SU-DHL-6 (cell line): ENCODE measurements around the gene ERICH2.
A peak's percentile ranks its signal among the peaks of the same experiment; 100 is the strongest.

Experiments used
- H2AFZ ChIP-seq: fragments of 200-600 bp; sonication (generic); 2 replicates; pipeline ENCODE4 v1.6.1; 2014; ENCODE audit warnings: low read depth, mild to moderate bottlenecking, moderate library complexity, mixed read lengths, antibody characterized with exemption, low read length; ENCODE audit not compliant: severe bottlenecking
- H3F3A ChIP-seq: fragments of 200-600 bp; shearing (Covaris generic); 2 replicates; pipeline ENCODE4 v1.6.0; 2016; ENCODE audit warnings: antibody characterized with exemption, mild to moderate bottlenecking; ENCODE audit not compliant: insufficient read depth
- H3K27ac ChIP-seq: fragments of 200-600 bp; sonication (generic); 2 replicates; pipeline ENCODE4 v1.5.1; 2016; ENCODE audit warnings: low read depth, mild to moderate bottlenecking, low read length, moderate library complexity, mixed read lengths
- H3K27me3 ChIP-seq: fragments of 200-600 bp; sonication (generic), shearing (Covaris generic); 2 replicates; pipeline ENCODE4 v1.6.0; 2014; ENCODE audit warnings: mild to moderate bottlenecking, low read length
- H3K36me3 ChIP-seq: fragments of 200-600 bp; sonication (generic); 2 replicates; pipeline ENCODE4 v1.6.1; 2014; ENCODE audit warnings: mild to moderate bottlenecking, low read length, mixed read lengths
- H3K4me2 ChIP-seq: fragments of 300-600, 200-600 bp; shearing (Covaris generic), sonication (generic); 2 replicates; pipeline ENCODE4 v1.6.0; 2014; ENCODE audit warnings: low read length, low read depth, mild to moderate bottlenecking; ENCODE audit not compliant: poor library complexity, severe bottlenecking
- H3K4me3 ChIP-seq: fragments of 200-600 bp; sonication (generic); 2 replicates; pipeline ENCODE4 v1.5.1; 2014; ENCODE audit warnings: antibody characterized with exemption, low read length, mild to moderate bottlenecking, mixed read lengths; ENCODE audit not compliant: insufficient read depth, poor library complexity, severe bottlenecking
- H3K79me2 ChIP-seq: fragments of 200-600 bp; sonication (generic); 2 replicates; pipeline ENCODE4 v1.6.1; 2014; ENCODE audit warnings: mild to moderate bottlenecking, low read length, moderate library complexity; ENCODE audit not compliant: insufficient read depth
- H3K9ac ChIP-seq: fragments of 200-600 bp; sonication (generic); 2 replicates; pipeline ENCODE4 v1.7.0; 2014; ENCODE audit warnings: mild to moderate bottlenecking, low read length
- H3K9me2 ChIP-seq: fragments of 200-600 bp; sonication (generic); replicated peaks from 2 replicates; pipeline ENCODE4 v1.6.1; 2014; ENCODE audit warnings: low read length; ENCODE audit not compliant: insufficient read depth
- H3K9me3 ChIP-seq: fragments of 200-600 bp; sonication (generic); 2 replicates; pipeline ENCODE4 v1.6.1; 2014; ENCODE audit warnings: low read length, mixed read lengths; ENCODE audit not compliant: insufficient read depth
- H4K20me1 ChIP-seq: fragments of 200-600 bp; sonication (generic); 2 replicates; pipeline ENCODE4 v1.6.1; 2014; ENCODE audit warnings: low read depth, mild to moderate bottlenecking, antibody characterized with exemption, low read length, moderate library complexity, mixed read lengths
- EZH2phosphoT487 ChIP-seq: fragments of 200-600 bp; sonication (generic), shearing (Covaris generic); conservative IDR thresholded peaks from 2 replicates; pipeline ENCODE4 v1.6.1; 2018; ENCODE audit warnings: mild to moderate bottlenecking, antibody characterized with exemption, low read length, moderate library complexity, mixed read lengths
- TF ChIP-seq, protein P1 (sequence below): fragments of 200-600 bp; sonication (generic); IDR thresholded peaks from one replicate; pipeline ENCODE4 v1.5.1; 2017; ENCODE audit warnings: antibody characterized with exemption, mild to moderate bottlenecking, low read length, moderate library complexity; ENCODE audit not compliant: insufficient read depth, poor library complexity, severe bottlenecking

ERICH2 gene

GRCh38 chr2:170845343-170845742 is 75.2 kb downstream of the ERICH2 start:
- H4K20me1 ChIP-seq: no peaks in the 10 kb centered on the region
- no peak overlapping the region for H3K4me3 ChIP-seq
- H3K36me3 ChIP-seq: no peaks in the 10 kb centered on the region
- no peaks in the 10 kb centered on the region for H3K9me3 ChIP-seq
- H3K4me2 ChIP-seq: no peak overlapping the region
- no peak overlapping the region for H2AFZ ChIP-seq
- no peak overlapping the region for H3K27ac ChIP-seq
- H3K9me2 ChIP-seq: no peaks in the 10 kb centered on the region
- TF ChIP-seq, protein P1, sequence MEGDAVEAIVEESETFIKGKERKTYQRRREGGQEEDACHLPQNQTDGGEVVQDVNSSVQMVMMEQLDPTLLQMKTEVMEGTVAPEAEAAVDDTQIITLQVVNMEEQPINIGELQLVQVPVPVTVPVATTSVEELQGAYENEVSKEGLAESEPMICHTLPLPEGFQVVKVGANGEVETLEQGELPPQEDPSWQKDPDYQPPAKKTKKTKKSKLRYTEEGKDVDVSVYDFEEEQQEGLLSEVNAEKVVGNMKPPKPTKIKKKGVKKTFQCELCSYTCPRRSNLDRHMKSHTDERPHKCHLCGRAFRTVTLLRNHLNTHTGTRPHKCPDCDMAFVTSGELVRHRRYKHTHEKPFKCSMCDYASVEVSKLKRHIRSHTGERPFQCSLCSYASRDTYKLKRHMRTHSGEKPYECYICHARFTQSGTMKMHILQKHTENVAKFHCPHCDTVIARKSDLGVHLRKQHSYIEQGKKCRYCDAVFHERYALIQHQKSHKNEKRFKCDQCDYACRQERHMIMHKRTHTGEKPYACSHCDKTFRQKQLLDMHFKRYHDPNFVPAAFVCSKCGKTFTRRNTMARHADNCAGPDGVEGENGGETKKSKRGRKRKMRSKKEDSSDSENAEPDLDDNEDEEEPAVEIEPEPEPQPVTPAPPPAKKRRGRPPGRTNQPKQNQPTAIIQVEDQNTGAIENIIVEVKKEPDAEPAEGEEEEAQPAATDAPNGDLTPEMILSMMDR: peak; percentile 28
- no peak for TF ChIP-seq EZH2phosphoT487
- H3K9ac ChIP-seq: no peak overlapping the region
- H3K27me3 ChIP-seq: no peaks in the 10 kb centered on the region
- no peaks in the 10 kb centered on the region for H3F3A ChIP-seq
- H3K79me2 ChIP-seq: no peaks in the 10 kb centered on the region

DNA sequence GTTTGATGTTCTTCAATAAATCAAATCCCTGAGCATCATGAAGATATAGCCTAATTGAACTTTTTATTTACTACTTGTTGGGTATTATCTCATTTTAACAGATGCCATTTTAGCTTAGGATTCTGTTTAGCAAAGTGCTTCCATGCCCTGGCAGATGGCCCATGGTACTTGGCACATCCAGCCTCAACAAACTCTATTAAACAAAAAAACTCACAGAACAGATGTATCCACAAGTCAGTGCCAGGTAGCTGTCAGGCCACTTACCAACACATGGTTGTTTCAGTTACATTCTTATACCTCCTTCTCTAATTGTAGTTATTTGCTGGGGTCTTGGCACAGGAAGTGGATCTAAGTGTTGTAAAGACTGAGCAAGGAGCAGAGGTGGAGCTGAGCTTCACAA is 76.1 kb downstream of the ERICH2 start:
- Histone ChIP-seq H3F3A (no peaks in the 10 kb centered on the region), H3K4me2 (no peak overlapping the region), H3K9me2 (no peaks in the 10 kb centered on the region), H3K36me3 (no peaks in the 10 kb centered on the region), H3K9me3 (no peaks in the 10 kb centered on the region), H2AFZ (no peak overlapping the region), H3K27ac (no peak overlapping the region), H3K4me3 (no peak overlapping the region), H3K79me2 (no peaks in the 10 kb centered on the region), H4K20me1 (no peaks in the 10 kb centered on the region), H3K27me3 (no peaks in the 10 kb centered on the region), H3K9ac (no peak overlapping the region)
- TF ChIP-seq EZH2phosphoT487: no peak
- TF ChIP-seq, protein P1: no peak

DNA sequence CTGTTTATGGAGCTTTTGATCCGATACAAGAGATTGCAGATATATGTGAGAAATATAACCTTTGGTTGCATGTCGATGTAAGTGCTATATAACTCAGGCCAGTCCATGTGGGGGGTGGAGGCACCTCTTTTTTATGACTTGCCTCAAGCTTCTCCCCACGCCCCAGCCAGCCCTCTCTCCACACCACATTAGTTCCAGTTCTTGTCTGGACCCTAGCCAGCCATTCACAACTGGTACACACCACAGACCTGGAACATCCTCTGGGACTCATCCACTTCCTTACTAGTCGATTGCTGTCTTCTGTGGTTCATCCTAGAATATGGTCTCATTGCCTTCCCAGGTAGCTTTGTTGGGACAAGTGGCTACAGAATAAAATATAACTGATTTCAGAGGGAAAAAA is 77.5 kb downstream of the ERICH2 start:
- H3K9ac ChIP-seq: no peak overlapping the region
- no peak for TF ChIP-seq EZH2phosphoT487
- TF ChIP-seq, protein P1: no peak
- no peaks in the 10 kb centered on the region for H4K20me1 ChIP-seq
- no peaks in the 10 kb centered on the region for H3K27me3 ChIP-seq
- no peak overlapping the region for H3K4me3 ChIP-seq
- H3K9me2 ChIP-seq: no peaks in the 10 kb centered on the region
- no peak overlapping the region for H3K4me2 ChIP-seq
- H3F3A ChIP-seq: no peaks in the 10 kb centered on the region
- H3K9me3 ChIP-seq: no peaks in the 10 kb centered on the region
- no peaks in the 10 kb centered on the region for H3K36me3 ChIP-seq
- no peak overlapping the region for H2AFZ ChIP-seq
- no peak overlapping the region for H3K27ac ChIP-seq
- H3K79me2 ChIP-seq: no peaks in the 10 kb centered on the region
